ENCODE data around the gene ANKAR.
"Not testable (repeated sequence)": the region's sequence is repeated elsewhere in the genome, so short reads cannot be mapped to it uniquely, and the experiment has no call there.

Gene ANKAR

GRCh38 chr2:189674374-189675112 lies at the start of gene ANKAR:
TSS of gene ANKAR (plus strand) at chr2:189674670. CDS start at chr2:189676491, 1,821 bp downstream.
- peak; percentile 75 for DNase-seq

GRCh38 chr2:189625636-189626035 lies 48.8 kb upstream of the ANKAR start:
- DNase-seq = no peak

- DNase-seq = no peak
Observed at GRCh38 chr2:189627789-189628188, 46.7 kb upstream of the ANKAR start.

GRCh38 chr2:189628817-189629530 lies 45.5 kb upstream of the ANKAR start:
- no peak for DNase-seq

- no peak for DNase-seq
Observed at GRCh38 chr2:189629531-189630453, 44.7 kb upstream of the ANKAR start.

- DNase-seq = no peak
Observed at GRCh38 chr2:189631849-189632248, 42.6 kb upstream of the ANKAR start.

GRCh38 chr2:189633392-189633811 lies 41.1 kb upstream of the ANKAR start:
- DNase-seq = no peak

- no peak for DNase-seq
Observed at GRCh38 chr2:189635353-189635752, 39.1 kb upstream of the ANKAR start.

GRCh38 chr2:189638301-189639006 lies 36.0 kb upstream of the ANKAR start:
- DNase-seq = no peak

- no peak for DNase-seq
Observed at GRCh38 chr2:189639007-189639609, 35.4 kb upstream of the ANKAR start.

GRCh38 chr2:189641002-189641401 lies 33.5 kb upstream of the ANKAR start:
- no peak for DNase-seq

GRCh38 chr2:189641590-189641989 lies 32.9 kb upstream of the ANKAR start:
- no peak for DNase-seq

GRCh38 chr2:189646521-189646920 lies 27.9 kb upstream of the ANKAR start:
- no peak for DNase-seq

- no peak for DNase-seq
Observed at GRCh38 chr2:189648846-189649509, 25.5 kb upstream of the ANKAR start.

GRCh38 chr2:189651284-189651683 lies 23.2 kb upstream of the ANKAR start:
- no peak for DNase-seq

GRCh38 chr2:189653464-189653863 lies 21.0 kb upstream of the ANKAR start:
- DNase-seq = not testable (repeated sequence)

- DNase-seq = no peak
Observed at GRCh38 chr2:189654641-189655040, 19.8 kb upstream of the ANKAR start.

GRCh38 chr2:189657867-189658266 lies 16.6 kb upstream of the ANKAR start:
- peak; percentile 67 for DNase-seq

- DNase-seq = peak; percentile 34
Observed at GRCh38 chr2:189658306-189659212, 15.9 kb upstream of the ANKAR start.

GRCh38 chr2:189659734-189660133 lies 14.7 kb upstream of the ANKAR start:
- DNase-seq = no peak

- DNase-seq = no peak
Observed at GRCh38 chr2:189660803-189661147, 13.7 kb upstream of the ANKAR start.
